ENCODE data around the gene MAGED4.

MAGED4 gene

GRCh38 chrX:52217494-52218160 lies 32.9 kb downstream of the MAGED4 start:
- no peak overlapping the region for H3K9ac ChIP-seq (ENCODE audit: low read length)
- H3K27me3 ChIP-seq (ENCODE audit: control insufficient read depth, insufficient read depth, low read length): no peaks in the 10 kb centered on the region
- no peak overlapping the region for H3K27ac ChIP-seq (ENCODE audit: low read length)
- H3K9me3 ChIP-seq (ENCODE audit: control insufficient read depth, low read depth, low read length): peaks cover 24% of the 10 kb centered on the region
- no peaks in the 10 kb centered on the region for H3K36me3 ChIP-seq (ENCODE audit: control insufficient read depth, low read depth, low read length)
- H3K4me3 ChIP-seq (ENCODE audit: low read length): no peak overlapping the region
- no peaks in the 10 kb centered on the region for H3K4me1 ChIP-seq (ENCODE audit: control insufficient read depth, low read depth, low read length)

GRCh38 chrX:52220936-52221335 lies 36.2 kb downstream of the MAGED4 start:
- Histone ChIP-seq H3K36me3 (ENCODE audit: control insufficient read depth, low read depth, low read length) (no peaks in the 10 kb centered on the region), H3K4me3 (ENCODE audit: low read length) (no peak overlapping the region), H3K27me3 (ENCODE audit: control insufficient read depth, insufficient read depth, low read length) (no peaks in the 10 kb centered on the region), H3K27ac (ENCODE audit: low read length) (no peak overlapping the region), H3K9me3 (ENCODE audit: control insufficient read depth, low read depth, low read length) (peaks cover 24% of the 10 kb centered on the region), H3K9ac (ENCODE audit: low read length) (no peak overlapping the region), H3K4me1 (ENCODE audit: control insufficient read depth, low read depth, low read length) (no peaks in the 10 kb centered on the region)
